ENCODE measurements around the gene TMPRSS12.
"Not testable (repeated sequence)": the region's sequence is repeated elsewhere in the genome, so short reads cannot be mapped to it uniquely, and the experiment has no call there.

DNA sequence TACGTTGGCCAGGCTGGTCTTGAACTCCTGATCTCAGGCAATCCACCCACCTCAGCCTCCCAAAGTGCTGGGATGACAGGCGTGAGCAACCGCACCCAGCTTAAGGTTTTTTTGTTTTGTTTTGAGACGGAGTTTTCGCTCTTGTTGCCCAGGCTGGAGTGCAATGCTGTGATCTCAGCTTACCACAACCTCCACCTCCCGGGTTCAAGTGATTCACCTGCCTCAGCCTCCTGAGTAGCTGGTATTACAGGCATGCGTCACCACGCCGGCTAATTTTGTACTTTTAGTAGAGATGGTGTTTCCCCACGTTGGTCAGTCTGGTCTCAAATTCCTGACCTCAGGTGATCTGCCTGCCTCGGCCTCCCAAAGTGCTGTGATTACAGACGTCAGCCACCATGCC is 87.8 kb downstream of the TMPRSS12 start:
- TF ChIP-seq, protein P1, sequence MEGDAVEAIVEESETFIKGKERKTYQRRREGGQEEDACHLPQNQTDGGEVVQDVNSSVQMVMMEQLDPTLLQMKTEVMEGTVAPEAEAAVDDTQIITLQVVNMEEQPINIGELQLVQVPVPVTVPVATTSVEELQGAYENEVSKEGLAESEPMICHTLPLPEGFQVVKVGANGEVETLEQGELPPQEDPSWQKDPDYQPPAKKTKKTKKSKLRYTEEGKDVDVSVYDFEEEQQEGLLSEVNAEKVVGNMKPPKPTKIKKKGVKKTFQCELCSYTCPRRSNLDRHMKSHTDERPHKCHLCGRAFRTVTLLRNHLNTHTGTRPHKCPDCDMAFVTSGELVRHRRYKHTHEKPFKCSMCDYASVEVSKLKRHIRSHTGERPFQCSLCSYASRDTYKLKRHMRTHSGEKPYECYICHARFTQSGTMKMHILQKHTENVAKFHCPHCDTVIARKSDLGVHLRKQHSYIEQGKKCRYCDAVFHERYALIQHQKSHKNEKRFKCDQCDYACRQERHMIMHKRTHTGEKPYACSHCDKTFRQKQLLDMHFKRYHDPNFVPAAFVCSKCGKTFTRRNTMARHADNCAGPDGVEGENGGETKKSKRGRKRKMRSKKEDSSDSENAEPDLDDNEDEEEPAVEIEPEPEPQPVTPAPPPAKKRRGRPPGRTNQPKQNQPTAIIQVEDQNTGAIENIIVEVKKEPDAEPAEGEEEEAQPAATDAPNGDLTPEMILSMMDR (conservative IDR thresholded peaks at IDR 0.05): not testable (repeated sequence)
- TF ChIP-seq ZFX (IDR thresholded peaks at IDR 0.05): not testable (repeated sequence)
